A673 (cell line): ENCODE measurements around the gene ZNF83. TPM values are rescaled to one million over a fixed set of nuclear protein-coding genes. Genes with fewer than 3 reads are reported as not detected.
"Not testable (repeated sequence)": the region's sequence is repeated elsewhere in the genome, so short reads cannot be mapped to it uniquely, and the experiment has no call there.

Source experiments
- BruUV-seq: library from RNA; stranded (reverse); fragments of 400-500 nt; replicated peaks from 2 replicates; lab custom pipeline; 2021; lab: Mats Ljungman, UMichigan
- CTCF ChIA-PET: fragments of 300-600 bp; sonication (Branson Sonifier 250); formaldehyde crosslinking; loops from one replicate; lab custom pipeline; 2022; ENCODE audit warnings: antibody characterized with exemption; lab: Charles Lee
- POLR2A ChIA-PET: fragments of 300-600 bp; sonication (Branson Sonifier 250); formaldehyde crosslinking; loops from one replicate; lab custom pipeline; 2022; ENCODE audit warnings: antibody characterized with exemption; ENCODE audit not compliant: low non-redundant PET; lab: Charles Lee
- DNase-seq: peaks from one replicate; pipeline ENCODE4 v3.0.0-alpha.2; 2015; ENCODE audit warnings: low spot score
- H3K27ac ChIP-seq: fragments of 200-600 bp; sonication (generic); 2 replicates; pipeline ENCODE4 v1.5.1; 2016; ENCODE audit warnings: mixed run types, low read depth, mild to moderate bottlenecking, mixed read lengths, antibody characterized with exemption, low read length; ENCODE audit not compliant: poor library complexity, severe bottlenecking
- H3K27me3 ChIP-seq: fragments of 200-600 bp; sonication (generic); replicated peaks from 2 replicates; pipeline ENCODE4 v1.6.1; 2017; ENCODE audit warnings: mixed run types, low read depth, mild to moderate bottlenecking, mixed read lengths, antibody characterized with exemption, low read length; ENCODE audit not compliant: insufficient read depth, poor library complexity
- H3K36me3 ChIP-seq: fragments of 200-600 bp; sonication (generic); 2 replicates; pipeline ENCODE4 v1.6.1; 2016; ENCODE audit warnings: mixed run types, mild to moderate bottlenecking, mixed read lengths, antibody characterized with exemption, low read length; ENCODE audit not compliant: insufficient read depth, poor library complexity, severe bottlenecking
- H3K4me1 ChIP-seq: fragments of 200-600 bp; sonication (generic); 2 replicates; pipeline ENCODE4 v1.6.1; 2017; ENCODE audit warnings: mixed run types, mild to moderate bottlenecking, mixed read lengths, antibody characterized with exemption, low read length; ENCODE audit not compliant: insufficient read depth, poor library complexity, severe bottlenecking
- H3K4me3 ChIP-seq: fragments of 200-600 bp; sonication (generic); 2 replicates; pipeline ENCODE4 v1.5.1; 2016; ENCODE audit warnings: low read depth, mixed run types, mild to moderate bottlenecking, mixed read lengths, low read length; ENCODE audit not compliant: poor library complexity, severe bottlenecking
- H3K9me3 ChIP-seq: fragments of 200-600 bp; sonication (generic); 2 replicates; pipeline ENCODE4 v1.6.1; 2016; ENCODE audit warnings: mixed run types, low read depth, mild to moderate bottlenecking, mixed read lengths, antibody characterized with exemption, low read length; ENCODE audit not compliant: poor library complexity, severe bottlenecking
- CTCF ChIP-seq: fragments of 300-800, 200-600 bp; sonication (generic); conservative IDR thresholded peaks from 2 replicates; pipeline ENCODE4 v1.5.1; 2017; ENCODE audit warnings: low read depth, mild to moderate bottlenecking, antibody characterized with exemption, low read length, moderate library complexity, mixed read lengths
- EZH2 ChIP-seq: fragments of 200-600 bp; sonication (generic); IDR thresholded peaks from 2 replicates; pipeline ENCODE4 v1.6.1; 2017; ENCODE audit warnings: borderline replicate concordance, low read depth, mild to moderate bottlenecking, mixed read lengths, antibody characterized with exemption, low read length; ENCODE audit not compliant: poor library complexity, severe bottlenecking
- intact Hi-C: fragments of 100-400 bp; cut with micrococcal nuclease; formaldehyde crosslinking; loops from one replicate; pipeline ENCODE4 v1.10.0; 2022; ENCODE audit not compliant: unreplicated experiment
- total RNA-seq: library from RNA; stranded (reverse); gene quantifications from 2 replicates; pipeline ENCODE4 v1.2.3, GENCODE V29; 2021

ZNF83 gene
- total RNA-seq, 1 experiment from 2014 or later: 23.0 TPM

- CTCF ChIA-PET: no interaction called here
- POLR2A ChIA-PET: no interaction called here
Observed at GRCh38 chr19:52603558-52604207, 34.5 kb downstream of the ZNF83 start.

GRCh38 chr19:52602941-52603340 lies 35.2 kb downstream of the ZNF83 start:
- no TSS peak for BruUV-seq
- no peaks in the 10 kb centered on the region for H3K36me3 ChIP-seq
- peaks cover 10% of the 10 kb centered on the region for H3K9me3 ChIP-seq
- no peak for DNase-seq
- no peaks in the 10 kb centered on the region for H3K4me1 ChIP-seq
- H3K27ac ChIP-seq: no peak overlapping the region
- ChIA-PET CTCF (no interaction called here), POLR2A (no interaction called here)
- no peak overlapping the region for H3K4me3 ChIP-seq
- no peaks in the 10 kb centered on the region for H3K27me3 ChIP-seq
- intact Hi-C loops: no loop called here
- no peak for TF ChIP-seq EZH2
- TF ChIP-seq CTCF: no peak

More at GRCh38 chr19:52603558-52604207, 34.5 kb downstream of the ZNF83 start:
- Histone ChIP-seq H3K27me3 (no peaks in the 10 kb centered on the region), H3K9me3 (peaks cover 10% of the 10 kb centered on the region), H3K27ac (no peak overlapping the region), H3K36me3 (no peaks in the 10 kb centered on the region), H3K4me3 (no peak overlapping the region), H3K4me1 (no peaks in the 10 kb centered on the region)
- no TSS peak for BruUV-seq
- intact Hi-C loops: no loop called here
- DNase-seq: no peak
- TF ChIP-seq EZH2 (no peak), CTCF (no peak)

- Histone ChIP-seq H3K4me3 (peak overlapping the region; percentile 56), H3K9me3 (peaks cover 11% of the 10 kb centered on the region)
- POLR2A ChIA-PET, intact Hi-C loops, H3K4me1 ChIP-seq, H3K36me3 ChIP-seq, H3K27me3 ChIP-seq, H3K27ac ChIP-seq, DNase-seq, BruUV-seq, CTCF ChIA-PET: not testable (repeated sequence)
Observed at GRCh38 chr19:52601974-52602366, 36.2 kb downstream of the ZNF83 start.
